HepG2 (cell line): Measurements from ENCODE around the gene ZNF581.

ENCODE experiments used
- CTCF ChIP-seq: sonication (generic); formaldehyde crosslinking; IDR thresholded peaks from 2 replicates; pipeline ENCODE4 v1.5.0; 2020; ENCODE audit warnings: mild to moderate bottlenecking, missing genetic modification reagents, moderate library complexity
- FOXK1 ChIP-seq: sonication (generic); formaldehyde crosslinking; IDR thresholded peaks from 2 replicates; pipeline ENCODE4 v1.4.0; 2020; ENCODE audit warnings: low read depth, missing genetic modification reagents, borderline replicate concordance
- HDAC2 ChIP-seq: sonication (generic); formaldehyde crosslinking; IDR thresholded peaks from 2 replicates; pipeline ENCODE4 v1.4.0; 2020; ENCODE audit warnings: missing genetic modification reagents
- MED13 ChIP-seq: sonication (generic); formaldehyde crosslinking; IDR thresholded peaks from 2 replicates; pipeline ENCODE4 v1.5.0; 2020; ENCODE audit warnings: missing genetic modification reagents
- NFYB ChIP-seq: sonication (generic); formaldehyde crosslinking; IDR thresholded peaks from 2 replicates; pipeline ENCODE4 v1.4.0; 2020; ENCODE audit warnings: missing genetic modification reagents
- POLR2A ChIP-seq, 2 experiments: IDR thresholded peaks; 2 replicates each; pipeline ENCODE4 v1.6.1; 2011; ENCODE audit warnings: low read depth in 2 of 2, low read length in 2 of 2, mild to moderate bottlenecking in 1 of 2, moderate library complexity in 1 of 2; ENCODE audit not compliant: insufficient read depth in 1 of 2
- TEAD3 ChIP-seq: optimal IDR thresholded peaks from 2 replicates; pipeline ENCODE3; 2016; ENCODE audit warnings: borderline replicate concordance
- XRCC5 ChIP-seq: fragments of 200-400 bp; formaldehyde crosslinking; optimal IDR thresholded peaks from 2 replicates; pipeline ENCODE3; 2017; ENCODE audit warnings: mild to moderate bottlenecking, low read length
- ZNF235 ChIP-seq: sonication (generic); formaldehyde crosslinking; IDR thresholded peaks from 2 replicates; pipeline ENCODE4 v1.8.1; 2023; ENCODE audit warnings: mild to moderate bottlenecking, missing genetic modification reagents, borderline replicate concordance
- ZNF510 ChIP-seq: sonication (generic); formaldehyde crosslinking; IDR thresholded peaks from 2 replicates; pipeline ENCODE4 v1.4.0; 2020; ENCODE audit warnings: low read depth, mild to moderate bottlenecking, missing genetic modification reagents
- ZNF512 ChIP-seq: sonication (generic); formaldehyde crosslinking; IDR thresholded peaks from 2 replicates; pipeline ENCODE4 v1.4.0; 2020; ENCODE audit warnings: mild to moderate bottlenecking, missing genetic modification reagents
- ZNF513 ChIP-seq: sonication (generic); formaldehyde crosslinking; conservative IDR thresholded peaks from 2 replicates; pipeline ENCODE4 v1.5.0; 2020; ENCODE audit warnings: missing genetic modification reagents

- TF ChIP-seq XRCC5 (no peak), NFYB (CRISPR knock-in tag) (no peak), TEAD3 (no peak), FOXK1 (no peak), HDAC2 (no peak), ZNF512 (CRISPR knock-in tag) (no peak), MED13 (no peak), CTCF (CRISPR knock-in tag) (no peak), POLR2A (IDR thresholded peaks at IDR 0.05; ENCODE audit: insufficient read depth in 1 of 2, low read depth in 2 of 2, low read length in 2 of 2) (no peak), ZNF510 (no peak), ZNF235 (CRISPR knock-in tag) (no peak), ZNF513 (CRISPR knock-in tag) (no peak)
Measured at GRCh38 chr19:55685776-55686175, 42.3 kb downstream of the ZNF581 start.
